NCI-H1930 (cell line): ENCODE data around the gene TRABD2B.

ENCODE experiments used
- DNase-seq, 2 experiments: peaks; one replicate each; lab custom pipeline; 2025; lab: John Stamatoyannopoulos, UW

Gene TRABD2B

GRCh38 chr1:47992720-47993415 is 4.3 kb downstream of the TRABD2B start:
- DNase-seq = no peak

- DNase-seq = no peak
These were observed 5.5 kb downstream of the TRABD2B start for GRCh38 chr1:47991673-47992072.

GRCh38 chr1:47991187-47991586 is 6.0 kb downstream of the TRABD2B start:
- no peak for DNase-seq

- DNase-seq = no peak
These were observed 6.9 kb downstream of the TRABD2B start for GRCh38 chr1:47990286-47990685.

DNA sequence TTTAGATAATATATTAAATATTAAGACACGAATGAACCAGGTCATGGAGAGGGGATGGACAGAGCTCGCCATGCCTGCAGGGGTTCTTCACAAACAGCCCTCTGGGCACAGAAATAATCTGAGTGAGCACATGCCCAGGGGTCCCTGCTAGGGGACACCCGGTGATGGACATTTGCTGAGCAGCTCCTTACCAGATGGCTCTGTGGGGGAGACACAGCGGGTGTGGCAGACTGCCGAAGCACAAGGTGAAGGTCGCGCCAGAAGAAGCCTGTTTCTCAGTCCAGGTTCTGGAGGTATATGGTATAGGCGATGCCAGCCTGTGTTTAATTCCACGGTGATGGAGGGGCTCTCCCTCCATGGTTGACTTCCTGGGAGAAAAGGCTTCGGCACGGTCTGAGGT is 9.6 kb downstream of the TRABD2B start:
- DNase-seq = no peak

DNA sequence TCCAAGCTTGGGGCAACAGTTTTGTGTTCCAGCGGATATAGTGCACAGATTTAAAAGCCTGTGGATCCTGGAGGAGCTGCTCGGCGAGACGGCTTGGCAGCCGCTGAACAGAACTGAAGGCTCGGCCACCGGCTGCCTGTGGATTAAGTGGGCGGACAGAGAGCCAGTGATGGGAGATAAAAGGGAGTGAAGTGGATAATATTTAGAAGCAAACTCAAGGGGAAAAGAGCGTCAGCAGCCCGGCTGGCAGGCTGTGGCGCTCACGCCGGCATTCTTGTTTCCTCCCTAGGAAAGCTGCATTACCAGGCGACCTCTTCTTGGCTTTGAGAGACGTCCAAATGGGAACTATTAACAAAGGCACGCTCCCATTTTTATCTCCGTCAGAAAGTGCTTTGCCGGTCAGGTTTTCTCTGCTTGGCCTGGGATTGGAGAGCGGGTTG is 10.4 kb downstream of the TRABD2B start:
- DNase-seq = no peak

- DNase-seq = no peak
These were observed 12.2 kb downstream of the TRABD2B start for GRCh38 chr1:47985018-47985417.

DNA sequence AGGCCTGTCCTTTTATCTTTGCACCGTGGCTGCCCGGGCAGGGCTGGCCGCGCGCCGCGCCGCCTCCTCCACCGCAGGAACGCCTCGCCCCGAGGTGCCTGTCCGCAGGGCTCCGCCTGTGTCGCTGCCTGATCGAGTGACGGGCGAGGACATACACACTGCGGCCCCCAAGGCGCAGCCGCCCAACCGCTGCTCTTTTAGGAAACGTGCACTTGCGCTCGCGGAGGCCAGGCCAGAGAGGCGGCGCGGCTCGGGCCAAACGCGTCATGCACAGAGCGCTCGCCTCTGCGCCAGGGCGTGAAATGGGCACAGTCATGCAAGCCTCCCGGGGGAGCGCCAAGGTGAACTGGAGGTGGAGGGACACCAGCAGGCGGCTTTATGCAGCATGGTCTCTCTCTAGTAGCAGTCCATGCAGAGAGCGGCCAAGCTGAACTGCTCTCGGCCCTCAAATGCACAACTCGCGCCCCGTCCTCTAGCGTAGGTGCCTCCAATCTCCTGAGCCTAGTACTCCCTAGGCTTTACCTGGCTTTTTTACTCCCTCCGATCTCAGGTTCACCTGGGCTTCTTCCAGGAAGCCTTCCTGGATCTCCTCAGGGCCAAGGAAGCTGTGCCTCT is 12.9 kb downstream of the TRABD2B start:
- no peak for DNase-seq

DNA sequence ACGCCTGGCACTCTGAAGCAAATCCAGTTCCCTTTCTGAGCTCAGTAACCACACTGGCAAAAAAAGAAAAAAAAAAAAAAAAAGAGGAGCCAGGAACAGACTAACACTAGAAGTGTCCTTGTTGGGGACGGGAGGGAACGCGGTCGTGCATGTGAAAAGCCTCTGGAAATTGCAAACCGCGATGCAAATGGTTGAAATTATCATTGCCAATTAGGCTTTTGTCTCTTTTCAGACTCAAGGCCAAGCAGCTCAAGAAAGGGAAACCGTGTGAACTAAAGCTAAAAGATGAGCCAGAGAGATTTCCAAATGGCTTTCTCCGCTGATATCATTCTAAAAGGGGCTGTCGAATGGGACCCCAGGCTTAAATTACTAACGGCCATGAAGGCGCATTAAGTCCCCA is 13.5 kb downstream of the TRABD2B start:
- DNase-seq = no peak

- DNase-seq = no peak
These were observed 15.4 kb downstream of the TRABD2B start for GRCh38 chr1:47981667-47982350.

DNA sequence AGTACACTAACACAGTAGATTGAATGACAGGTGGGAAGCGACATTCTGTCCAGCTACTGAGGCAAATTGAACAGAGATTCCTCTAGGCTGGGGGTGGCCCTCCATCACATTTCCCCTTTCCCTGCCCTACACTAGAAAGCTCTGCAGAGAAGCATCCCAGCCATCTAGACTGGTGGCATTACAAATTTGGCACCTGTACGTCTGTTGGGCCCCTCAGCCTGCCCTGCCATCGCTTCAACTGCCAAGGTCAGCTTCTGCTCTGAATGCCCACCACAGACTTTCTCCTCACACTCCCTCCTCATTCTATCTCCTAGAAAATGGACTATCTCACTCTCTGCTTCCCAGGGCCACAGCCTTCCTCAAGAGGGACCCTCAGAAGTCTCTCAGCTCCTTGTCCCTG is 16.7 kb downstream of the TRABD2B start:
- DNase-seq = no peak

GRCh38 chr1:47979724-47980123 is 17.5 kb downstream of the TRABD2B start:
- no peak for DNase-seq

DNA sequence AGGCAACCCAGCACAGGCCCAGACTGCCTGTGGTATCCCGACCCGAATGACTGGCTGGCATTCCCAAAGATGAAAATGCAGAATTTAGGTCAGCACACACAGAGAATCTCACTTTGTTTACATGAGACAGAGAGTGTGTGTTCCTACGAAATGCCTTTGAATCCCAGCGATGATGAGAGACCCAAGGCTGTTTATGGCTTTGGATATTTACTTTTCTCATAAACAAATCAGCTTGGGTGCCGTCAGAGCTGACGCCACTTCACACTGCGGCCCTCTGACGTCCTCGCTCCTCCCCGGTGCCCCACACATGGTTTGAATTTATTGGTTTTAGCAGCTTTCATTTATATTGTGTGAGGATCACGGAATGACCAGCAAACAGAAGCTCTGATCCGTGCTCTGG is 18.7 kb downstream of the TRABD2B start:
- DNase-seq = no peak

DNA sequence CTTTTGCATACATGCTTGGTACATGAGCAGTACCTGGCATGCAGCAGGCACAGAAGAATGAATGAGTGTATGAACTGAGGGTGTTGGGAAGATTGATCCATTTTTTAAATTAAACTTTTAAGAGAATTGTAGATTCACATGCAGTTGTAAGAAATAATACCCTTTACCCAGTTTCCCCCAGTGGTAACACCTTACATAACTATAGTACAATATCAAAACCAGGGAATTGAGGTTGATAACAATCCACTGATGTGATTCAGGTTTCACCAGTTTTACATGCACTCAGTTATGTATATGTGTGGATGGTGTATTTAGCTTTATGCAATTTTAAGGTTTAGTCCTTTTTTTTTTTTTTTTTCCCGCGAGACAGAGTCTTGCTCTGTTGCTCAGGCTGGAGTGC is 20.5 kb downstream of the TRABD2B start:
- no peak for DNase-seq

DNA sequence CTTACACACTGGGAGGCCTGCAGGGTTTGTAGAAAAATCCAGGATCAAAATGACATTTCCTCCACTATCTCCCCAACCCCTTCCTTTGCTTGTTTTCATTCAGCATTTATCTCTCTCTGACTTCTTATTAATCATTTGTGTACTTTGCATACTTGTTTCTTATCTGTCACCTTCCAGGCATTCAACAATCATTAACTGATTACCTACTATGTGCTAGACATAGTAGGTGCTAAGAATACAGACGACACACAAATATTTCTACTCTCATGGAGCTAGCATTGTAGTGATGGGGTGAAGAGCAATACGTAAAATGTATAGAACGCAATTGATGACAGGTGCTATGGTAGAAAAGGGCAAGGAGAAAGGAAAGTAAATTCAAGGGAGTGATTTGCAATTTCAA is 20.9 kb downstream of the TRABD2B start:
- DNase-seq = no peak

DNA sequence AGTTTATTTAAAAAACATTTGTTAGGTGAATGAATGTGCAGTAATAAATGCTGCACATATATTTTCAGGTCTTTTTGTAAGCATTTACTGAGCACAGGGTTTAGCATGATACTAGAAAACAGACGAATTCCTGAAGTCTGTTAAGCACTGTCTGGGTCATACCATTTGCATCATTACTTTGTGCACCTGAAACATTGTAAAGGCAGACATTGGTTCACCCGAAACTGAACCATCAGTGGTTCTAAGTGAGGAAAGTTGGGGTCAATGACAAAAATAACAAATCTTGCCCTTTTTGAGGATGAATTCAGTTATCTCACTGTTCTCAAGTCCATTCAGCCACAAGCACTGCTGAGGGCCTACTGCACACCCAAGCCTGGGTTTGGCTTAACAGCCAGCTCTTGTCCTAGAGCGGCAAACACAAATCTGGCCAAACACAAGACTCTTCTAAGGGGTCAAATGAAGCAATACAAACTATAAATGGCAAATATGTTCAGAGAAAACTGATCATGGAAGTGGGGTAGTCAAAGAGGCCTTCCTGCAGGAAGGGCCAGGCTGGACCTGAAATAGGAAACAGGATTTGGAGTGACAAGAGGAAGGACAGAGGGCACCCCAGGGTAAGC is 21.8 kb downstream of the TRABD2B start:
- DNase-seq = no peak

GRCh38 chr1:47972864-47973432 is 24.2 kb downstream of the TRABD2B start:
- DNase-seq = peak in 1 of 2 experiments; percentile 4

DNA sequence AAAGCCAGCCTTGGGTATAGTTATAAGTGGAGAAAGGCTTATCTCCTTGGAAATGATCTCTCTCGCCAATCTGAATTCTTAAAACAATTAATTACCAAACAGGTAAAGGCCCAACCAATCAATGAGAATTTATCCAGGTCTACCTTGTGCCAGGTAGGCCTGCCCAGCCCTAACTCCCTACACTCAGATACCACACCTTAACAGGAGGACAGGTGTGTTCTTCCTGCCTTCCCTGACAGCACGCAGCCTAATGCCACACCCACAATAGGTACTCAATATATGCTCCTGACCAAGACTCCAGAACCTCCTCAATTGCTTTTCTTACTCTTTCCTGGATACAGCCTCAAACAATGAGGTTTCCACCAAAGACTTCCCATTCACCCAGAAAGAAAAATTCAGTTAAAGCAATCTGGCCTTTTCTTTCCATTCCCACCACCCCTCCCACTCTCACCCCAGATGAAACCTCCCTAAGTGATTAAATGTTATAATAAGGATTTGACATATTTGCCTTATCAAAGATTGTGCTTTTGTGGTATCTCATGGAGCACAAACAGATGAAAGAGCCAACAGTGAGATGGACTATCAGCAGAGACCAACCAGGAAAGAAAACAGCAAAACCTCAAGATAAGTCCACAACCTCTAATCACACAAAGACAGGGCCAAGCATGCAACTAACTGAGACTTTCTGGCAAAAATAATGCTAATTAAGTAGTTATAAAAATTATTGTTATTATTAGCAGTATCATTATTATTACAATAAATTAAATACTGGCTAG is 25.6 kb downstream of the TRABD2B start:
- no peak for DNase-seq

- DNase-seq = no peak
These were observed 26.3 kb downstream of the TRABD2B start for GRCh38 chr1:47970882-47971281.

GRCh38 chr1:47969478-47969877 is 27.7 kb downstream of the TRABD2B start:
- no peak for DNase-seq

- DNase-seq = no peak
These were observed 28.7 kb downstream of the TRABD2B start for GRCh38 chr1:47968556-47968888.
